Measurements from ENCODE around the gene SIPA1L2. TPM values are rescaled to one million over a fixed set of nuclear protein-coding genes. Genes with fewer than 3 reads are reported as not detected.

SIPA1L2 gene
- total and polyA plus RNA-seq, 4 donors: 2.9 to 27.6 (median 10.2) TPM

DNA sequence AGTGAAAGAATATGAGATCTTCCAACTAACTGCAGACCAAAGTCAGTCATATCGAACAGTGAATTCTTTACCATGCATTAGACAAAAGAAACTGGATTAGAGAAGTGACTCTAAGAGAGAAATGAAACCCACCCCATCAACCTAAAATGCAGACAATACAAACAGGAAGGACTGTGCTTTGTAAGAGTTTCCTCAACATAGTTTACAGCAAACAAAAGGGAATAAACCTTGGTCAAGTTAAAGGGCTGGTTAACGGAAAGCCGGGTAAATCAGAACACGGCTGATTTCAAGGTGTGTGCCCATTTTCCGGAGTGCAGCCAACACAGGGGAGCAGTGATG lies 39.2 kb downstream of the SIPA1L2 start:
- WGBS, 2 donors: 86% methylated on average over 5 of the region's 5 CpGs
- Histone ChIP-seq H3K9me3 (ENCODE audit: control insufficient read depth, low read length) (no peaks in the 10 kb centered on the region), H3K36me3 (ENCODE audit: control insufficient read depth in 1 of 2, insufficient read depth in 2 of 2, low read length in 1 of 2) (no peaks in the 10 kb centered on the region), H3K27me3 (ENCODE audit: control insufficient read depth in 1 of 2, insufficient read depth in 2 of 2, low read length in 1 of 2) (no peaks in the 10 kb centered on the region), H3K4me1 (ENCODE audit: control insufficient read depth in 1 of 2, insufficient read depth in 2 of 2, low read length in 2 of 2) (no peaks in the 10 kb centered on the region), H3K4me3 (ENCODE audit: low read length in 2 of 2) (no peak overlapping the region), H3K27ac (ENCODE audit: low read depth in 1 of 2, low read length in 2 of 2) (no peak overlapping the region)
- DNase-seq: no peak
- no peak for ATAC-seq (ENCODE audit: low FRiP score)
- intact Hi-C loops (cut with DNase I): no loop called here

GRCh38 chr1:232589812-232590743 lies 39.9 kb downstream of the SIPA1L2 start:
- no peak overlapping the region for H3K4me3 ChIP-seq (ENCODE audit: low read length in 2 of 2)
- no peaks in the 10 kb centered on the region for H3K27me3 ChIP-seq (ENCODE audit: control insufficient read depth in 1 of 2, insufficient read depth in 2 of 2, low read length in 1 of 2)
- ATAC-seq (ENCODE audit: low FRiP score) (peak; percentile 22), DNase-seq (peak in 1 of 2 donors; percentile 59)
- 81 to 83% methylated on average over 10 of the region's 10 CpGs for WGBS, 2 donors
- intact Hi-C loops (cut with DNase I): no loop called here
- H3K4me1 ChIP-seq (ENCODE audit: control insufficient read depth in 1 of 2, insufficient read depth in 2 of 2, low read length in 2 of 2): no peaks in the 10 kb centered on the region
- H3K36me3 ChIP-seq (ENCODE audit: control insufficient read depth in 1 of 2, insufficient read depth in 2 of 2, low read length in 1 of 2): no peaks in the 10 kb centered on the region
- H3K27ac ChIP-seq (ENCODE audit: low read depth in 1 of 2, low read length in 2 of 2): no peak overlapping the region
- H3K9me3 ChIP-seq (ENCODE audit: control insufficient read depth, low read length): no peaks in the 10 kb centered on the region

GRCh38 chr1:232589111-232589811 lies 40.7 kb downstream of the SIPA1L2 start:
- Histone ChIP-seq H3K9me3 (ENCODE audit: control insufficient read depth, low read length) (no peaks in the 10 kb centered on the region), H3K27ac (ENCODE audit: low read depth in 1 of 2, low read length in 2 of 2) (no peak overlapping the region), H3K4me3 (ENCODE audit: low read length in 2 of 2) (no peak overlapping the region), H3K27me3 (ENCODE audit: control insufficient read depth in 1 of 2, insufficient read depth in 2 of 2, low read length in 1 of 2) (no peaks in the 10 kb centered on the region), H3K36me3 (ENCODE audit: control insufficient read depth in 1 of 2, insufficient read depth in 2 of 2, low read length in 1 of 2) (no peaks in the 10 kb centered on the region), H3K4me1 (ENCODE audit: control insufficient read depth in 1 of 2, insufficient read depth in 2 of 2, low read length in 2 of 2) (no peaks in the 10 kb centered on the region)
- no peak for DNase-seq
- no peak for ATAC-seq (ENCODE audit: low FRiP score)
- intact Hi-C loops (cut with DNase I): no loop called here
- 85 to 86% methylated on average over 6 of the region's 6 CpGs for WGBS, 2 donors

GRCh38 chr1:232587141-232588008 lies 42.6 kb downstream of the SIPA1L2 start:
- ATAC-seq (ENCODE audit: low FRiP score): no peak
- H3K27me3 ChIP-seq (ENCODE audit: control insufficient read depth in 1 of 2, insufficient read depth in 2 of 2, low read length in 1 of 2): no peaks in the 10 kb centered on the region
- no peaks in the 10 kb centered on the region for H3K4me1 ChIP-seq (ENCODE audit: control insufficient read depth in 1 of 2, insufficient read depth in 2 of 2, low read length in 2 of 2)
- intact Hi-C loops (cut with DNase I): no loop called here
- H3K4me3 ChIP-seq (ENCODE audit: low read length in 2 of 2): no peak overlapping the region
- no peak overlapping the region for H3K27ac ChIP-seq (ENCODE audit: low read depth in 1 of 2, low read length in 2 of 2)
- WGBS, 2 donors: 77 to 86% methylated on average over 11 of the region's 11 CpGs
- no peaks in the 10 kb centered on the region for H3K36me3 ChIP-seq (ENCODE audit: control insufficient read depth in 1 of 2, insufficient read depth in 2 of 2, low read length in 1 of 2)
- DNase-seq: no peak
- no peaks in the 10 kb centered on the region for H3K9me3 ChIP-seq (ENCODE audit: control insufficient read depth, low read length)

- 56 to 76% methylated on average over 3 of the region's 3 CpGs for WGBS, 2 donors
- Histone ChIP-seq H3K9me3 (ENCODE audit: control insufficient read depth, low read length) (no peaks in the 10 kb centered on the region), H3K27me3 (ENCODE audit: control insufficient read depth in 1 of 2, insufficient read depth in 2 of 2, low read length in 1 of 2) (no peaks in the 10 kb centered on the region), H3K4me1 (ENCODE audit: control insufficient read depth in 1 of 2, insufficient read depth in 2 of 2, low read length in 2 of 2) (no peaks in the 10 kb centered on the region), H3K27ac (ENCODE audit: low read depth in 1 of 2, low read length in 2 of 2) (no peak overlapping the region), H3K4me3 (ENCODE audit: low read length in 2 of 2) (no peak overlapping the region), H3K36me3 (ENCODE audit: control insufficient read depth in 1 of 2, insufficient read depth in 2 of 2, low read length in 1 of 2) (no peaks in the 10 kb centered on the region)
- ATAC-seq (ENCODE audit: low FRiP score) (no peak), DNase-seq (no peak)
- intact Hi-C loops (cut with DNase I): no loop called here
Observed at GRCh38 chr1:232586679-232587078, 43.3 kb downstream of the SIPA1L2 start.

DNA sequence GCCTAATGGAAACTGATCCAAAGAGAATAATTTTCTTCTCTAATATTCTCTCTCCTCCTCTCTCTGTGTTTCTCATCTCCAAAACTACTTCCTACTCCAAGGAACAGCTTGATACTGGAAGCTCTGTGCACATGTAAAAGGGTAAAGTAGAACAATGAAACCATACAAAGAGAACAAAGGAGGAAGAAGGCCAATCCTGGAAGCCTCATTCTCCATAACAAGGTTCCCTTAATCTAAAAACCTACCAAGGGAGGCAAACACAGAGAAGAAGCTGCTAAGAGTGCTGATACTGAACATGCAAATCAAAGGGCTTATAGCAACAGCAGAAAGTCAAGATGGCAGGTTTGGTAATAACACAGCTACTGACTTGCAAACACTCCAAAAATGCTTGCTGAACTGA lies 44.4 kb downstream of the SIPA1L2 start:
- Histone ChIP-seq H3K4me1 (ENCODE audit: control insufficient read depth in 1 of 2, insufficient read depth in 2 of 2, low read length in 2 of 2) (no peaks in the 10 kb centered on the region), H3K27ac (ENCODE audit: low read depth in 1 of 2, low read length in 2 of 2) (no peak overlapping the region)
- intact Hi-C loops (cut with DNase I): no loop called here

GRCh38 chr1:232581932-232582331 lies 48.0 kb downstream of the SIPA1L2 start:
- Histone ChIP-seq H3K36me3 (ENCODE audit: control insufficient read depth in 1 of 2, insufficient read depth in 2 of 2, low read length in 1 of 2) (no peaks in the 10 kb centered on the region), H3K27ac (ENCODE audit: low read depth in 1 of 2, low read length in 2 of 2) (no peak overlapping the region), H3K9me3 (ENCODE audit: control insufficient read depth, low read length) (no peaks in the 10 kb centered on the region), H3K4me3 (ENCODE audit: low read length in 2 of 2) (no peak overlapping the region), H3K4me1 (ENCODE audit: control insufficient read depth in 1 of 2, insufficient read depth in 2 of 2, low read length in 2 of 2) (no peaks in the 10 kb centered on the region), H3K27me3 (ENCODE audit: control insufficient read depth in 1 of 2, insufficient read depth in 2 of 2, low read length in 1 of 2) (no peaks in the 10 kb centered on the region)
- 100% methylated on average over 1 of the region's 1 CpG for WGBS, 2 donors
- intact Hi-C loops (cut with DNase I): no loop called here
- DNase-seq (no peak), ATAC-seq (ENCODE audit: low FRiP score) (no peak)

More for the DNA sequence above, 44.4 kb downstream of the SIPA1L2 start:
- DNase-seq: no peak
- Histone ChIP-seq H3K4me3 (ENCODE audit: low read length in 2 of 2) (no peak overlapping the region), H3K36me3 (ENCODE audit: control insufficient read depth in 1 of 2, insufficient read depth in 2 of 2, low read length in 1 of 2) (no peaks in the 10 kb centered on the region), H3K27me3 (ENCODE audit: control insufficient read depth in 1 of 2, insufficient read depth in 2 of 2, low read length in 1 of 2) (no peaks in the 10 kb centered on the region), H3K9me3 (ENCODE audit: control insufficient read depth, low read length) (no peaks in the 10 kb centered on the region)
- ATAC-seq (ENCODE audit: low FRiP score): no peak
